Progenitor cell of endocrine pancreas (in vitro differentiated cells): ENCODE data around the gene XPNPEP2. TPM values are rescaled to one million over a fixed set of nuclear protein-coding genes. Genes with fewer than 3 reads are reported as not detected.

Source experiments
- DNase-seq: peaks from one replicate; pipeline ENCODE4 v3.0.0; 2021; ENCODE audit warnings: low spot score; ENCODE audit not compliant: unreplicated experiment
- H3K27ac Mint-ChIP-seq: 2 replicates; pipeline ENCODE4 v1.8.0; 2021; ENCODE audit warnings: mild to moderate bottlenecking, moderate library complexity, mixed read lengths
- H3K27me3 Mint-ChIP-seq: 2 replicates; pipeline ENCODE4 v1.8.0; 2021; ENCODE audit warnings: mixed read lengths
- H3K36me3 Mint-ChIP-seq: 2 replicates; pipeline ENCODE4 v1.8.0; 2022; ENCODE audit warnings: mixed read lengths; ENCODE audit not compliant: insufficient read depth
- H3K4me1 Mint-ChIP-seq: 2 replicates; pipeline ENCODE4 v1.8.0; 2021; ENCODE audit warnings: low read depth, mixed read lengths
- H3K4me3 Mint-ChIP-seq: 2 replicates; pipeline ENCODE4 v1.8.0; 2021; ENCODE audit warnings: low read depth, mild to moderate bottlenecking, moderate library complexity, mixed read lengths
- H3K9me3 Mint-ChIP-seq: 2 replicates; pipeline ENCODE4 v1.8.0; 2021; ENCODE audit warnings: low read depth, mixed read lengths
- total RNA-seq: library from RNA; stranded (reverse); gene quantifications from 2 replicates; pipeline ENCODE4 v1.2.1, GENCODE V29; 2021
- TF ChIP-seq, protein P1 (sequence below): fragments of 200-600 bp; sonication (generic); IDR thresholded peaks from one replicate; pipeline ENCODE4 v1.5.0; 2021; ENCODE audit warnings: antibody characterized with exemption, mild to moderate bottlenecking; ENCODE audit not compliant: unreplicated experiment

XPNPEP2 gene
- total RNA-seq, 1 donor from 2014 or later, result not detected

DNA sequence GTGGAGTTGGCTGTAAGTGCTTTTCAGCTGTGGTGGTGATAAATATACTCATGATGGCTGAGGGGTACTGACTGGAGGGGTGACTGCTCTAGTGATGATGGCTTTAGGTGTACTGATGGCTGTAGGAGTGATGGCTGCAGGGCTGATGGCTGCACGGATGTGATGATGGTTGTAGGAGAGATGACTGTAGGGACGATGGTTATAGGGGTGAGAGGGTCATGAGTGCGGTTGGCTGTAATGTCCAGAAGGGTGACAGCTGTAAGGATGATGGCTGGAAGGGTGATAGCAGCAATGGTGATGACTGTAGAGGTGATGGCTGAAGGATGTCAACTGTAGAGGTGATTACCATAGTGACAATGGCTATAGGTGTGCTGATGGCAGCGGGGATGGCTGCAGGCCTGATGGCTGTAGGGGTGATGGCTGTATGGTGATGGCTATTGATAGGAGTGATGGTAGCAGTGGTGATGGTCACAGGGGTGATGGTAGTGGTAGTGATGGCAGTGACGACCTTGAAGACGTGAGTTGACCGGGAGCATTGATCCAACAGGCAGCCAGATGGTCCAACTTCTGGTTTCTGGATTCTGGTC is 40.4 kb downstream of the XPNPEP2 start:
- DNase-seq, result no peak
- TF ChIP-seq, protein P1, sequence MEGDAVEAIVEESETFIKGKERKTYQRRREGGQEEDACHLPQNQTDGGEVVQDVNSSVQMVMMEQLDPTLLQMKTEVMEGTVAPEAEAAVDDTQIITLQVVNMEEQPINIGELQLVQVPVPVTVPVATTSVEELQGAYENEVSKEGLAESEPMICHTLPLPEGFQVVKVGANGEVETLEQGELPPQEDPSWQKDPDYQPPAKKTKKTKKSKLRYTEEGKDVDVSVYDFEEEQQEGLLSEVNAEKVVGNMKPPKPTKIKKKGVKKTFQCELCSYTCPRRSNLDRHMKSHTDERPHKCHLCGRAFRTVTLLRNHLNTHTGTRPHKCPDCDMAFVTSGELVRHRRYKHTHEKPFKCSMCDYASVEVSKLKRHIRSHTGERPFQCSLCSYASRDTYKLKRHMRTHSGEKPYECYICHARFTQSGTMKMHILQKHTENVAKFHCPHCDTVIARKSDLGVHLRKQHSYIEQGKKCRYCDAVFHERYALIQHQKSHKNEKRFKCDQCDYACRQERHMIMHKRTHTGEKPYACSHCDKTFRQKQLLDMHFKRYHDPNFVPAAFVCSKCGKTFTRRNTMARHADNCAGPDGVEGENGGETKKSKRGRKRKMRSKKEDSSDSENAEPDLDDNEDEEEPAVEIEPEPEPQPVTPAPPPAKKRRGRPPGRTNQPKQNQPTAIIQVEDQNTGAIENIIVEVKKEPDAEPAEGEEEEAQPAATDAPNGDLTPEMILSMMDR, result no peak
- peaks cover 1% of the 10 kb centered on the region for H3K4me1 Mint-ChIP-seq
- no peaks in the 10 kb centered on the region for H3K27me3 Mint-ChIP-seq
- no peak overlapping the region for H3K4me3 Mint-ChIP-seq
- no peak overlapping the region for H3K27ac Mint-ChIP-seq
- peaks cover 1% of the 10 kb centered on the region for H3K36me3 Mint-ChIP-seq
- H3K9me3 Mint-ChIP-seq, result peaks cover 7% of the 10 kb centered on the region

DNA sequence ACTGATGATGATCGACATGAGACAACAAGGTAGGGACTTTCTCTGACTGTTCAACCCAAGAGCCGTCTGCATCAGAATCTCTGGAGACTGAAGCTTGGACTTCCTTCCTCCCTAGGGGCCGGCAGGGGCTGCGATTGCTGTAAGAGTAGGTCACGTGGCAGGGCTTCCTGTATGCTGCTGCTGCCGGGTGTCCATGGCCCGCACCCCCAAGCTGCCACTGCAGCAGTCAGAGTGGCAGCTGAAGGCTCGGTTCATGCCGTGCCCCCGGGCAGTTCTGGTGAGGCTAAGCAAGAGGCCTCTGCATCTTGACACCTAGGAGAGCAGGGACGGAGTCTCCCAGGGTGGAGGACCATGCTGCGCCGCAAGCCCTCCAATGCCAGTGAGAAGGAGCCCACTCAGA is 41.0 kb downstream of the XPNPEP2 start, which contains the start of gene SASH3:
Gene SASH3 (plus strand): TSS at position 203 of the 400 bp plus-strand sequence. CDS start 149 bp downstream, at position 352.
- TF ChIP-seq, protein P1, result no peak
- no peak for DNase-seq
- Mint-ChIP-seq H3K4me1 (peaks cover 1% of the 10 kb centered on the region), H3K36me3 (peaks cover 1% of the 10 kb centered on the region), H3K27me3 (no peaks in the 10 kb centered on the region), H3K4me3 (no peak within 1 kb of the TSS), H3K27ac (no peak within 1 kb of the TSS), H3K9me3 (peaks cover 7% of the 10 kb centered on the region)

DNA sequence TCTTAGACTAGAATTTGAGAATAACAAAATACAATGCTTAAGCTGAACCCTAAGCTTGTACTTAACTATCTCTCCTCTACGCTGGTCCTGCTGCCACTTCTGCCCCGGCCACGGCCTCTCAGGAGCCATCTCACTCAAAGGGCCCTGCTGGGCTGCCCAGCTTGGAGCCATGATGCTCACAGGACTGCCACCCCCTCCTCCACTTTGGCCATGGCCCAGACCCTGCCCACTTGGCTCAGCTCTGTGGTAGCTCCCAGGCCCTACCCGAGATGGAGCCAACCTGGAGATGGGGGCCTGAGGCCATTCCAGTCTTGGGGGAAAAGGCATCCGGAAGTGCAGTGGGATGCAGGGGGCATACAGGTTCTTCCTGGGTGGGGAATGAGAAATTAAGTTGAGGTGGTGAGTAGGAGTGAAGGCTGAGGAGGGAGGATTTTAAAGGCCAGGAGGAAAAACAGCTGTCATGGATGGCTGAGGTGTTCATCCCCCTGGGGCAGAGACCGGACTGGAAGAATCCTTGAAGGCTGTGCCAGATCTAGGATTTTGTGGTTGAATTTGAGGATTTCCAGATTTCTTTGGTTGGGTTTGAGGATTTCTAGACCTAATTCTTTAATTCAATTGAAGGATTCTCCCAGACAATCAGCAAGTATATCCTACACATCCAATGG is 41.8 kb downstream of the XPNPEP2 start:
- no peaks in the 10 kb centered on the region for H3K27me3 Mint-ChIP-seq
- TF ChIP-seq, protein P1, result no peak
- H3K4me3 Mint-ChIP-seq, result no peak overlapping the region
- peaks cover 1% of the 10 kb centered on the region for H3K36me3 Mint-ChIP-seq
- H3K27ac Mint-ChIP-seq, result no peak overlapping the region
- H3K9me3 Mint-ChIP-seq, result peaks cover 7% of the 10 kb centered on the region
- DNase-seq, result no peak
- H3K4me1 Mint-ChIP-seq, result peaks cover 1% of the 10 kb centered on the region

DNA sequence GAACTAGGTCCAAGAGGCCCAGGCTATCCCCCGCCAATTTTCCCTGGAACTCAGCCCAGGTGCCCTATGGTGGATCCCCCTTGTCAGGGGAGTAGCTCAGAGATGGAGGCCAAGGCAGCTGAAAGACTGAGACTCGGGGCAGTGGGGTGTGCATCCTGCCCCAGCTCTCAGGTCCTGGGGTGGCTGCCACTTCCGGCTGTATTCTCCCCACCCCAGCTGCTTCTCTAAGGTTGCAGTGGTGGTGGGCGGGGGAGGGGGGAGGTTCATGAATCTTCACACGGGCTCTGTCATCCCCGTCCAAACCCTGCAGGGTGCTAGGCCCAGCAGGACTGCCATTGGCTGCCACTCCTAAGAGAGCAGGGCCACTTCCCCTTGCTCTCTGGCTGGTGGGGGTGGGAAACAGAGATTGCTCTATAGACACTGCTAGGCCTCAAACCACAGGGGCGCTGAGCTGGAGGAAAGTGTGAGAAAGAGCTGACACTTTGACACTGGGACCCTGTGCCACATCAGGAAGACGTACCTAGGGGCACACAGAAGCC is 42.4 kb downstream of the XPNPEP2 start:
- Mint-ChIP-seq H3K36me3 (peaks cover 1% of the 10 kb centered on the region), H3K4me1 (peaks cover 1% of the 10 kb centered on the region), H3K4me3 (no peak overlapping the region), H3K9me3 (peaks cover 7% of the 10 kb centered on the region), H3K27ac (no peak overlapping the region), H3K27me3 (no peaks in the 10 kb centered on the region)
- no peak for DNase-seq
- TF ChIP-seq, protein P1, result no peak

DNA sequence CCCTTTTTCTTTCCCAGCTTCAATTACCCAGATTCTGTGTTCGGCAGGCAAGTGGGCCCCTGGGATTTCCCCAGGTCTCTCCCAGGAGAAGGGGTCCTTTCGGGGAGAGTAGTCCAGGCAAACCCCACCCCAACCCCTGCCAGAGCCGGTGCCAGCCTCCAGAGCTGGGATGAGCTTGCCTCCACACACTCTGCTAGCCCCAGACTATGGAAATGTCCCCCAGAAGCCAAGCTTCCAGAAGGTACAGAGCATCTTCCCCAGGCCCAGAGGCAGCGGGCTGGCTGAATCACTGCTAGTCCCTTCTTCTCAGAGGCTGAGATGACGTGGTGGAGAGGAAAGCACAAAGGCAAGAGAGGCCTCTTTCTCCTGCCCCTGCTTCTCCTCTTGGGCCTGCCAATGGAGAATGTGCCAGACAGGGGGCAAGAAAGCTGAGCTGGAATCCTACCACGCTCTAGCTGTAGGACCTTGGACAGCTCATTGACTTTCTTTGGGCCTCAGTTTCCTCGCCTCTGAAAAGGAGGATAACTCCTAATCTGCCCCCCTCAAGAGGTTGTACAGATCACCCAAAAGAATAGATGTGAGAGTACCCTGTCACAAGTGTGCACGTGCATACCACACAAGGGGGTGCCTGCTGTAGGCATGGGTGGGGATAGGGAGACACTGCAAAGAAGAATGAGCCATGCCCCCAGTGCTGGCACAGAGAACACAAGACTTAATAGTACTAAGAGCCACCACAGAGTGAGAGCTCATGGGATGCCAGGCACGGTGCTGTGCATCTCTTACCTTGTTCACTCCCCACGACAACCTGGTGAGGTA is 43.1 kb downstream of the XPNPEP2 start:
- DNase-seq, result no peak
- no peaks in the 10 kb centered on the region for H3K4me1 Mint-ChIP-seq

More for the DNA sequence above, 43.1 kb downstream of the XPNPEP2 start:
- TF ChIP-seq, protein P1, result no peak
- Mint-ChIP-seq H3K4me3 (no peak overlapping the region), H3K36me3 (peaks cover 1% of the 10 kb centered on the region), H3K9me3 (peaks cover 7% of the 10 kb centered on the region), H3K27me3 (no peaks in the 10 kb centered on the region), H3K27ac (no peak overlapping the region)
